Smooth muscle cell (in vitro differentiated cells): ENCODE results near the gene SERPINB13. TPM values are rescaled to one million over a fixed set of nuclear protein-coding genes. Genes with fewer than 3 reads are reported as not detected.

Experiments
- DNase-seq: peaks from one replicate; lab custom pipeline; 2025; ENCODE audit not compliant: unreplicated experiment; lab: John Stamatoyannopoulos, UW
- H2AFZ ChIP-seq: fragments of 200-600 bp; sonication (generic); 2 replicates; pipeline ENCODE4 v1.6.0; 2016; ENCODE audit warnings: antibody characterized with exemption, low read depth, mild to moderate bottlenecking
- H3F3A ChIP-seq: fragments of 200-600 bp; sonication (generic); 2 replicates; pipeline ENCODE4 v1.6.0; 2017; ENCODE audit warnings: antibody characterized with exemption, low read depth
- H3K27ac ChIP-seq: fragments of 200-600 bp; sonication (generic); 2 replicates; pipeline ENCODE4 v1.5.1; 2016; ENCODE audit warnings: low read depth, mild to moderate bottlenecking
- H3K27me3 ChIP-seq: fragments of 200-600 bp; sonication (generic); 2 replicates; pipeline ENCODE4 v1.6.1; 2016; ENCODE audit warnings: low read depth, mild to moderate bottlenecking
- H3K36me3 ChIP-seq: fragments of 200-600 bp; sonication (generic); 2 replicates; pipeline ENCODE4 v1.5.1; 2016; ENCODE audit warnings: low read depth
- H3K4me1 ChIP-seq: fragments of 200-600 bp; sonication (generic); 2 replicates; pipeline ENCODE4 v1.5.1; 2016; ENCODE audit warnings: low read depth
- H3K4me2 ChIP-seq: fragments of 200-600 bp; sonication (generic); 2 replicates; pipeline ENCODE4 v1.6.0; 2016; ENCODE audit warnings: mild to moderate bottlenecking
- H3K4me3 ChIP-seq: fragments of 200-600 bp; sonication (generic); 2 replicates; pipeline ENCODE4 v1.5.1; 2016; ENCODE audit warnings: mild to moderate bottlenecking
- H3K79me2 ChIP-seq: fragments of 200-600 bp; sonication (generic); 2 replicates; pipeline ENCODE4 v1.6.0; 2016; ENCODE audit warnings: low read depth, mild to moderate bottlenecking
- H3K9ac ChIP-seq: fragments of 200-600 bp; sonication (generic); 2 replicates; pipeline ENCODE4 v1.6.0; 2016; ENCODE audit warnings: low read depth
- H3K9me3 ChIP-seq: fragments of 200-600 bp; sonication (generic); replicated peaks from 2 replicates; pipeline ENCODE4 v1.5.1; 2016; ENCODE audit warnings: low read depth
- H4K20me1 ChIP-seq: fragments of 200-600 bp; sonication (generic); 2 replicates; pipeline ENCODE4 v1.6.0; 2016; ENCODE audit warnings: low read depth
- CTCF ChIP-seq: fragments of 200-600 bp; sonication (generic); IDR thresholded peaks from 2 replicates; pipeline ENCODE4 v1.5.1; 2017; ENCODE audit warnings: borderline replicate concordance, mild to moderate bottlenecking, antibody characterized with exemption; ENCODE audit not compliant: insufficient read depth, poor library complexity, severe bottlenecking
- WGBS: methylation state at CpG from one replicate; pipeline ENCODE4 v1.1.7; 2016; ENCODE audit warnings: low lambda C conversion rate; 5-methylcytosine and 5-hydroxymethylcytosine counted together
- polyA plus RNA-seq: library from polyadenylated mRNA; unstranded; fragments of >200 nt; fragmentation: Nextera tagmentation; extraction: Ambion mirVana; gene quantifications from 2 replicates; pipeline ENCODE4 v1.2.1, GENCODE V29; 2016
- total RNA-seq: library from RNA; depleted of rRNA; stranded (reverse); fragments of >200 nt; gene quantifications from 2 replicates; pipeline ENCODE4 v1.2.3, GENCODE V29; 2014

SERPINB13 gene
- total and polyA plus RNA-seq, 2 experiments from 2014 or later = 12.5 to 103 TPM

GRCh38 chr18:63579616-63580015 is 7.5 kb upstream of the SERPINB13 start:
- H3K36me3 ChIP-seq = no peaks in the 10 kb centered on the region
- no peaks in the 10 kb centered on the region for H4K20me1 ChIP-seq
- no peaks in the 10 kb centered on the region for H3F3A ChIP-seq
- no peak for DNase-seq
- H3K9ac ChIP-seq = no peak overlapping the region
- H3K4me1 ChIP-seq = peaks cover 5% of the 10 kb centered on the region
- no peak overlapping the region for H3K4me3 ChIP-seq
- 71% methylated on average over 2 of the region's 2 CpGs for WGBS
- H3K9me3 ChIP-seq = no peaks in the 10 kb centered on the region
- TF ChIP-seq CTCF = no peak
- H3K4me2 ChIP-seq = no peak overlapping the region
- H3K79me2 ChIP-seq = no peaks in the 10 kb centered on the region
- no peak overlapping the region for H3K27ac ChIP-seq
- no peak overlapping the region for H2AFZ ChIP-seq
- H3K27me3 ChIP-seq = no peaks in the 10 kb centered on the region

- Histone ChIP-seq H3K27ac (peak overlapping the region; percentile 55), H2AFZ (no peak overlapping the region), H3K4me1 (peaks cover 5% of the 10 kb centered on the region), H3K9me3 (no peaks in the 10 kb centered on the region), H3K36me3 (no peaks in the 10 kb centered on the region), H3K79me2 (no peaks in the 10 kb centered on the region), H3K4me3 (no peak overlapping the region), H3F3A (no peaks in the 10 kb centered on the region), H3K4me2 (peak overlapping the region; percentile 21), H4K20me1 (no peaks in the 10 kb centered on the region), H3K9ac (no peak overlapping the region), H3K27me3 (no peaks in the 10 kb centered on the region)
- DNase-seq = no peak
- WGBS = 81% methylated on average over 4 of the region's 4 CpGs
- no peak for TF ChIP-seq CTCF
Observed at GRCh38 chr18:63585988-63586387, 1.2 kb upstream of the SERPINB13 start.

- Histone ChIP-seq H3K9ac (no peak overlapping the region), H2AFZ (no peak overlapping the region), H3K27ac (peak overlapping the region; percentile 55), H3K4me1 (peaks cover 5% of the 10 kb centered on the region), H3K36me3 (no peaks in the 10 kb centered on the region), H3K79me2 (no peaks in the 10 kb centered on the region), H3F3A (no peaks in the 10 kb centered on the region), H3K4me2 (peak overlapping the region; percentile 21), H4K20me1 (no peaks in the 10 kb centered on the region), H3K27me3 (no peaks in the 10 kb centered on the region), H3K9me3 (no peaks in the 10 kb centered on the region), H3K4me3 (no peak overlapping the region)
- no peak for DNase-seq
- TF ChIP-seq CTCF = no peak
- WGBS = 69% methylated on average over 4 of the region's 4 CpGs
Observed at GRCh38 chr18:63586431-63586830, 712 bp upstream of the SERPINB13 start.

GRCh38 chr18:63588909-63589308 is 1.8 kb downstream of the SERPINB13 start:
- Histone ChIP-seq H3F3A (no peaks in the 10 kb centered on the region), H2AFZ (no peak overlapping the region), H3K79me2 (no peaks in the 10 kb centered on the region), H3K27me3 (no peaks in the 10 kb centered on the region), H3K9ac (no peak overlapping the region), H3K4me3 (no peak overlapping the region), H3K27ac (no peak overlapping the region), H3K36me3 (no peaks in the 10 kb centered on the region), H3K9me3 (no peaks in the 10 kb centered on the region), H3K4me2 (no peak overlapping the region), H4K20me1 (no peaks in the 10 kb centered on the region), H3K4me1 (peaks cover 5% of the 10 kb centered on the region)
- 80% methylated on average over 5 of the region's 5 CpGs for WGBS
- DNase-seq = no peak
- no peak for TF ChIP-seq CTCF
